Gastrocnemius medialis (tissue), 4 donors: ENCODE data around the gene NFIC. TPM values are rescaled to one million over a fixed set of nuclear protein-coding genes. Genes with fewer than 3 reads are reported as not detected.
A peak's percentile ranks its signal among the peaks of the same experiment; 100 is the strongest.
"Not testable (repeated sequence)": the region's sequence is repeated elsewhere in the genome, so short reads cannot be mapped to it uniquely, and the experiment has no call there.

Source experiments
- ATAC-seq, 2 donors: fragments of 150-250 bp; one replicate each; pipeline ENCODE4 v1.9.1; 2016
- DNase-seq, 2 donors: peaks; one replicate each; pipeline ENCODE4 v3.0.0-alpha.2; 2019
- H3K27ac ChIP-seq, 4 donors: fragments of 200-600 bp; sonication (generic); 1 replicate in 1 of 4; 2 replicates in 3 of 4; pipeline ENCODE4 v1.5.1; 2016 to 2018; ENCODE audit warnings: mild to moderate bottlenecking in 2 of 4, moderate library complexity in 1 of 4
- H3K27me3 ChIP-seq, 3 donors: fragments of 200-600 bp; sonication (generic) in 2 of 3; 1 replicate in 1 of 3; 2 replicates in 2 of 3; pipeline versions ENCODE4 v1.5.1 to v1.6.0; 2016 to 2019; ENCODE audit warnings: mild to moderate bottlenecking in 1 of 3, moderate library complexity in 1 of 3
- H3K36me3 ChIP-seq, 2 donors: fragments of 200-600 bp; sonication (generic) in 1 of 2; one replicate each; pipeline ENCODE4 v1.5.1; 2017 to 2018
- H3K4me1 ChIP-seq, 2 donors: fragments of 200-600 bp; sonication (generic) in 1 of 2; one replicate each; pipeline ENCODE4 v1.5.1; 2016 to 2017; ENCODE audit warnings: mild to moderate bottlenecking in 2 of 2
- H3K4me3 ChIP-seq, 4 donors: fragments of 200-600 bp; sonication (generic) in 3 of 4; 1 replicate in 1 of 4; 2 replicates in 3 of 4; pipeline ENCODE4 v1.5.1; 2016 to 2019; ENCODE audit warnings: mild to moderate bottlenecking in 2 of 4
- H3K9me3 ChIP-seq, 3 donors: fragments of 200-600 bp; sonication (generic) in 2 of 3; 1 replicate in 1 of 3; 2 replicates in 2 of 3; pipeline ENCODE4 v1.5.1; 2016 to 2019
- CTCF ChIP-seq, 5 experiments: fragments of 450-650 bp in 3 of 5; fragments of 200-600 bp in 2 of 5; sonication (generic) in 2 of 5; IDR thresholded peaks in 4 of 5; conservative IDR thresholded peaks in 1 of 5; 1 replicate in 4 of 5; 2 replicates in 1 of 5; pipeline ENCODE4 v1.5.1; 2016 to 2019; ENCODE audit warnings: antibody characterized with exemption in 5 of 5, mild to moderate bottlenecking in 3 of 5, moderate library complexity in 3 of 5
- POLR2A ChIP-seq, 2 donors: fragments of 450-650 bp; IDR thresholded peaks; one replicate each; pipeline ENCODE4 v1.6.1; 2017; ENCODE audit warnings: antibody characterized with exemption in 2 of 2, mild to moderate bottlenecking in 2 of 2, moderate library complexity in 2 of 2
- in situ Hi-C, 4 donors: fragments of 200-750 bp; cut with MboI; loops; one replicate each; pipeline versions ENCODE4 v1.15.0 to v1.8.0; 2017; ENCODE audit warnings: low sequenced_read_pairs in 4 of 4
- intact Hi-C: fragments of 100-400 bp; cut with DNase I; formaldehyde crosslinking; loops from one replicate; pipeline ENCODE4 v1.15.1; 2023; ENCODE audit warnings: low total_unique reads
- total RNA-seq, 4 donors: library from RNA; depleted of rRNA; stranded (reverse); fragments of >200 nt; gene quantifications; one replicate each; pipeline versions ENCODE4 v1.1.0 to v1.2.3, GENCODE V29; 2016

Gene NFIC
- total RNA-seq, 4 donors from 2014 or later = 90.2 to 403 (median 348) TPM

GRCh38 chr19:3441986-3442329, 75.6 kb downstream of the NFIC start:
- H3K27ac ChIP-seq = peak overlapping the region; percentile 76 to 89 (median 85)
- ATAC-seq (no peak), DNase-seq (no peak)
- in situ Hi-C loops (no loop called here), intact Hi-C loops (no loop called here)
- no peak overlapping the region for H3K4me3 ChIP-seq
- TF ChIP-seq CTCF (IDR thresholded peaks at IDR 0.05 in 4 of 5, conservative IDR thresholded peaks at IDR 0.05 in 1 of 5) (no peak), POLR2A (IDR thresholded peaks at IDR 0.05) (no peak)
- H3K9me3 ChIP-seq = no peaks in the 10 kb centered on the region
- peaks cover 51 to 53% of the 10 kb centered on the region in 2 donors for H3K4me1 ChIP-seq
- H3K27me3 ChIP-seq = no peaks in the 10 kb centered on the region
- peaks cover 0 to 24% of the 10 kb centered on the region in 2 donors for H3K36me3 ChIP-seq

- in situ Hi-C loops = no loop called here
- peak in 1 of 2 donors; percentile 8 for ATAC-seq
- intact Hi-C loops = no loop called here
- Histone ChIP-seq H3K27me3 (no peaks in the 10 kb centered on the region), H3K4me1 (peaks cover 51 to 53% of the 10 kb centered on the region in 2 donors), H3K4me3 (no peak overlapping the region), H3K27ac (peak overlapping the region; percentile 76 to 89 (median 85)), H3K9me3 (no peaks in the 10 kb centered on the region), H3K36me3 (peaks cover 0 to 18% of the 10 kb centered on the region in 2 donors)
- DNase-seq = peak in 1 of 2 donors; percentile 60
- TF ChIP-seq POLR2A (IDR thresholded peaks at IDR 0.05) (no peak), CTCF (IDR thresholded peaks at IDR 0.05 in 4 of 5, conservative IDR thresholded peaks at IDR 0.05 in 1 of 5) (no peak)
These were observed 76.2 kb downstream of the NFIC start for GRCh38 chr19:3442487-3443071.

GRCh38 chr19:3443840-3444694, 77.7 kb downstream of the NFIC start:
- ATAC-seq (peak in 1 of 2 donors; percentile 22), DNase-seq (peak in 1 of 2 donors; percentile 50)
- peaks cover 0 to 14% of the 10 kb centered on the region in 2 donors for H3K36me3 ChIP-seq
- intact Hi-C loops (no loop called here), in situ Hi-C loops (no loop called here)
- no peak overlapping the region for H3K4me3 ChIP-seq
- no peaks in the 10 kb centered on the region for H3K27me3 ChIP-seq
- H3K4me1 ChIP-seq = peaks cover 51 to 53% of the 10 kb centered on the region in 2 donors
- TF ChIP-seq CTCF (IDR thresholded peaks at IDR 0.05 in 4 of 5, conservative IDR thresholded peaks at IDR 0.05 in 1 of 5) (no peak), POLR2A (IDR thresholded peaks at IDR 0.05) (no peak)
- H3K9me3 ChIP-seq = no peaks in the 10 kb centered on the region
- H3K27ac ChIP-seq = peak overlapping the region; percentile 76 to 89 (median 85)

- peaks cover 0 to 21% of the 10 kb centered on the region in 2 donors for H3K36me3 ChIP-seq
- TF ChIP-seq POLR2A (IDR thresholded peaks at IDR 0.05) (no peak), CTCF (IDR thresholded peaks at IDR 0.05 in 4 of 5, conservative IDR thresholded peaks at IDR 0.05 in 1 of 5) (no peak)
- peak in 1 of 2 donors; percentile 12 for DNase-seq
- peaks cover 51 to 53% of the 10 kb centered on the region in 2 donors for H3K4me1 ChIP-seq
- no peaks in the 10 kb centered on the region for H3K9me3 ChIP-seq
- H3K27ac ChIP-seq = peak overlapping the region; percentile 88 to 91 (median 88)
- no peak for ATAC-seq
- H3K4me3 ChIP-seq = no peak overlapping the region
- intact Hi-C loops = no loop called here
- in situ Hi-C loops = no loop called here
- H3K27me3 ChIP-seq = no peaks in the 10 kb centered on the region
These were observed 78.4 kb downstream of the NFIC start for GRCh38 chr19:3444695-3445234.

GRCh38 chr19:3446657-3447056, 80.3 kb downstream of the NFIC start:
- ATAC-seq, H3K27me3 ChIP-seq, in situ Hi-C loops, H3K4me3 ChIP-seq, DNase-seq, intact Hi-C loops, H3K9me3 ChIP-seq: not testable (repeated sequence)
- Histone ChIP-seq H3K36me3 (peaks cover 0 to 18% of the 10 kb centered on the region in 2 donors), H3K4me1 (peaks cover 44 to 46% of the 10 kb centered on the region in 2 donors), H3K27ac (peak overlapping the region; percentile 88 to 91 (median 89))
